Immature natural killer cell (primary cell): Measurements from ENCODE around the gene AATF. TPM values are rescaled to one million over a fixed set of nuclear protein-coding genes. Genes with fewer than 3 reads are reported as not detected.

Experiments used
- DNase-seq, 3 donors: peaks; one replicate each; pipeline ENCODE4 v3.0.0; 2022; ENCODE audit warnings: mixed read lengths in 1 of 3
- H3K27ac Mint-ChIP-seq, 6 donors: one replicate each; pipeline ENCODE4 v1.8.0; 2020; ENCODE audit warnings: mixed read lengths in 6 of 6, mild to moderate bottlenecking in 5 of 6, inconsistent platforms in 4 of 6, moderate library complexity in 3 of 6
- H3K27me3 Mint-ChIP-seq, 3 donors: one replicate each; pipeline ENCODE4 v1.8.0; 2020 to 2021; ENCODE audit warnings: low read depth in 3 of 3, mild to moderate bottlenecking in 3 of 3, mixed read lengths in 3 of 3, moderate library complexity in 3 of 3, inconsistent platforms in 1 of 3
- H3K36me3 Mint-ChIP-seq, 3 donors: one replicate each; pipeline ENCODE4 v1.8.0; 2020; ENCODE audit warnings: mixed read lengths in 3 of 3, inconsistent platforms in 2 of 3, mild to moderate bottlenecking in 2 of 3
- H3K4me1 Mint-ChIP-seq, 2 donors: one replicate each; pipeline ENCODE4 v1.8.0; 2020; ENCODE audit warnings: inconsistent platforms in 2 of 2, mild to moderate bottlenecking in 2 of 2, mixed read lengths in 2 of 2, moderate library complexity in 1 of 2
- H3K4me3 Mint-ChIP-seq, 5 donors: one replicate each; pipeline ENCODE4 v1.8.0; 2020; ENCODE audit warnings: mild to moderate bottlenecking in 5 of 5, mixed read lengths in 5 of 5, inconsistent platforms in 3 of 5, moderate library complexity in 3 of 5
- H3K9me3 Mint-ChIP-seq, 6 donors: one replicate each; pipeline ENCODE4 v1.8.0; 2020; ENCODE audit warnings: mild to moderate bottlenecking in 6 of 6, mixed read lengths in 6 of 6, inconsistent platforms in 4 of 6, moderate library complexity in 3 of 6
- polyA plus RNA-seq, 3 donors: library from polyadenylated mRNA; unstranded; fragments of 300-500 nt; fragmentation: Illumina TruSeq; gene quantifications; one replicate each; pipeline ENCODE4 v1.2.3, GENCODE V29; 2021

The AATF gene
- polyA plus RNA-seq, 3 donors from 2014 or later: 54.2 to 109 (median 61.0) TPM

- no peak for DNase-seq
- Mint-ChIP-seq H3K4me3 (peak overlapping the region; percentile 5 to 93 (median 36)), H3K4me1 (peaks cover 57 to 70% of the 10 kb centered on the region in 2 donors), H3K9me3 (no peaks in the 10 kb centered on the region), H3K27me3 (peaks cover 17 to 23% (median 21%) of the 10 kb centered on the region in 3 donors), H3K27ac (peak overlapping the region in 1 of 6 donors; percentile 29), H3K36me3 (peaks cover 16 to 40% (median 33%) of the 10 kb centered on the region in 3 donors)
Observed at GRCh38 chr17:36951084-36951789, 2.5 kb downstream of the AATF start.

GRCh38 chr17:36971508-36971907 lies 22.8 kb downstream of the AATF start:
- H3K9me3 Mint-ChIP-seq: no peaks in the 10 kb centered on the region
- peaks cover 18 to 39% (median 28%) of the 10 kb centered on the region in 3 donors for H3K36me3 Mint-ChIP-seq
- DNase-seq: no peak
- peaks cover 33 to 86% of the 10 kb centered on the region in 2 donors for H3K4me1 Mint-ChIP-seq
- H3K27ac Mint-ChIP-seq: no peak overlapping the region
- H3K27me3 Mint-ChIP-seq: peaks cover 0 to 2% (median 0%) of the 10 kb centered on the region in 3 donors
- no peak overlapping the region for H3K4me3 Mint-ChIP-seq

DNA sequence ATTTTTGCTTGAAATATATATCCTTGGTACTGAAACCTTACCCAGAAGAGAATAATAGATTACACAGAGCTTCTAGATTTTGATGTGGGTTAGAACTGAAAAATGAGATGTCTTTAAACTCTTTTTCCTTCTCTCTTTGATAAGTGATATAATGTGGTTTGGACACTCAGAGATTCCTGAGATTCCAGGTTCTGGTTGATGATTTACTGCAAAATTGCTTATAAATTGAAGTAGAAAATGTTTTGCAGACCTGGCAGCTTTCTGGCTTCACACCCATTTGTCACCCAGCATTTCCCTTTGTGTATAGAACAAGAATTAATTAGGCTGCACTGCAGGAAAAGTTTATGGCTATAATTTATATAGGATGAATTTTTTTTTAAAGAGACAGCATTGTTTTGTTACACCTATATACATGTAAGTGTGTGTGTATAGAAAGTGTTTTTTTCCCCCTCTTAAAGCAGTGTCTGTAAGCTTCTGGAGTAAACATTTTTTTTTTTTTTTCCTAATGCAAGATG lies 23.5 kb downstream of the AATF start:
- Mint-ChIP-seq H3K36me3 (peaks cover 18 to 39% (median 25%) of the 10 kb centered on the region in 3 donors), H3K4me1 (peaks cover 32 to 81% of the 10 kb centered on the region in 2 donors), H3K27ac (no peak overlapping the region), H3K27me3 (peaks cover 0 to 2% (median 0%) of the 10 kb centered on the region in 3 donors), H3K4me3 (no peak overlapping the region), H3K9me3 (no peaks in the 10 kb centered on the region)
- DNase-seq: no peak

- no peak for DNase-seq
- H3K27me3 Mint-ChIP-seq: peaks cover 0 to 2% (median 0%) of the 10 kb centered on the region in 3 donors
- H3K4me1 Mint-ChIP-seq: peaks cover 27 to 80% of the 10 kb centered on the region in 2 donors
- no peak overlapping the region for H3K27ac Mint-ChIP-seq
- no peaks in the 10 kb centered on the region for H3K9me3 Mint-ChIP-seq
- no peak overlapping the region for H3K4me3 Mint-ChIP-seq
- H3K36me3 Mint-ChIP-seq: peaks cover 12 to 34% (median 22%) of the 10 kb centered on the region in 3 donors
Observed at GRCh38 chr17:36972905-36973304, 24.2 kb downstream of the AATF start.

DNA sequence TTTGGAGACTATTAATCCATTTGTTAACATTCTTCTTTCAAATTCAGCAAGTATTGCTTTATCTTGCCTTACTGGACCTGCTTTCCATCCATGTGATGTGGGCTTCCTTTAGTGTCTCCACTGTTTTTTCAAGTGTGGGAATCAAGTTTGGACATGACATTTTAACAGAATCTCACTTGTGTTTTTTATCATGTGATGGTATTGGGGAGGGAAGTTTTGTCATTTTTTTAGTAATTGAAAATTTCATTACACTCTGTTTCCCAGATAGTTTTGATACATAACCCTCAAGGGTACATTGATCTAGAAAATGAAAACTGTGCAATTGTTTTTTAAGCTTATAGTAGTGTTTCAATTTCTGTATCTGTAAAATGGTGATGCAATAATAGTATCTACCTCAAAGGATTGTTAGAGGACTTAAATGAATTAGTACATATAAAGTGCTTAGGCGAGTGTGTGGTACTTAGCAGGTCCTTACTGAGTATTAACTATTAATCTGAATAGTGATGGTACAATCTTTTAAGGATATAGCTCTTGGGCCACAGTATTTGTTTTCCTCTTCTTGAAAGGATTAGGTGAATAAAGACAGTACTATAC lies 27.3 kb downstream of the AATF start:
- Mint-ChIP-seq H3K27me3 (peaks cover 0 to 2% (median 0%) of the 10 kb centered on the region in 3 donors), H3K27ac (no peak overlapping the region), H3K36me3 (peaks cover 0 to 19% (median 3%) of the 10 kb centered on the region in 3 donors), H3K4me3 (no peak overlapping the region), H3K9me3 (no peaks in the 10 kb centered on the region), H3K4me1 (peaks cover 23 to 86% of the 10 kb centered on the region in 2 donors)
- no peak for DNase-seq

- H3K4me1 Mint-ChIP-seq: peaks cover 23 to 86% of the 10 kb centered on the region in 2 donors
Observed at GRCh38 chr17:36977066-36977465, 28.3 kb downstream of the AATF start.

GRCh38 chr17:36977568-36977967 lies 28.8 kb downstream of the AATF start:
- H3K4me1 Mint-ChIP-seq: peaks cover 23 to 84% of the 10 kb centered on the region in 2 donors
- H3K27ac Mint-ChIP-seq: peak overlapping the region in 1 of 6 donors; percentile 8
- DNase-seq: no peak
- no peaks in the 10 kb centered on the region for H3K27me3 Mint-ChIP-seq
- H3K9me3 Mint-ChIP-seq: no peaks in the 10 kb centered on the region
- H3K36me3 Mint-ChIP-seq: peaks cover 0 to 13% (median 0%) of the 10 kb centered on the region in 3 donors
- H3K4me3 Mint-ChIP-seq: no peak overlapping the region

More at GRCh38 chr17:36977066-36977465, 28.3 kb downstream of the AATF start:
- Mint-ChIP-seq H3K4me3 (no peak overlapping the region), H3K27ac (no peak overlapping the region), H3K9me3 (no peaks in the 10 kb centered on the region), H3K27me3 (no peaks in the 10 kb centered on the region), H3K36me3 (peaks cover 0 to 13% (median 0%) of the 10 kb centered on the region in 3 donors)
- DNase-seq: no peak

GRCh38 chr17:36978810-36979564 lies 30.2 kb downstream of the AATF start:
- H3K4me1 Mint-ChIP-seq: peaks cover 18 to 79% of the 10 kb centered on the region in 2 donors
- H3K9me3 Mint-ChIP-seq: no peaks in the 10 kb centered on the region
- no peak for DNase-seq
- no peaks in the 10 kb centered on the region for H3K27me3 Mint-ChIP-seq
- no peak overlapping the region for H3K4me3 Mint-ChIP-seq
- no peak overlapping the region for H3K27ac Mint-ChIP-seq
- H3K36me3 Mint-ChIP-seq: peaks cover 2 to 8% (median 2%) of the 10 kb centered on the region in 3 donors

DNA sequence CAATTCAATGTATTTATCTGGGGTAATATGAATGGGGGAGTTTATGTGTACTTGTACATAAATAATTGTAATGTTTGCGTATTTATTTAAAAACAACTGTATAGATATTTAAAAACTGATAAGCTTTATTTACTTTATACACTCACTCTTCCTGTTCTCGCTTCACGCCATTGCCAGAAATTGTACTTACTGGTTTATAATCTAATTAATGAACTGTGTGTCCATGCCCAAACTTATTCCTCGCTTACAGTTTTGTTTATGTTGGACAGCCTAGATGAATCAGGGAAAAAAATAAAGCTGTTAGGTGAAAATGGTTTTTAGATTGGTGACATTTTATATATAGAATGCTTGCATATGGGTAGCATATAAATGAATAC lies 30.8 kb downstream of the AATF start:
- no peak overlapping the region for H3K27ac Mint-ChIP-seq
- no peaks in the 10 kb centered on the region for H3K27me3 Mint-ChIP-seq
- no peak overlapping the region for H3K4me3 Mint-ChIP-seq
- peaks cover 20 to 78% of the 10 kb centered on the region in 2 donors for H3K4me1 Mint-ChIP-seq
- H3K36me3 Mint-ChIP-seq: peaks cover 6 to 13% (median 6%) of the 10 kb centered on the region in 3 donors
- DNase-seq: no peak
- H3K9me3 Mint-ChIP-seq: no peaks in the 10 kb centered on the region

DNA sequence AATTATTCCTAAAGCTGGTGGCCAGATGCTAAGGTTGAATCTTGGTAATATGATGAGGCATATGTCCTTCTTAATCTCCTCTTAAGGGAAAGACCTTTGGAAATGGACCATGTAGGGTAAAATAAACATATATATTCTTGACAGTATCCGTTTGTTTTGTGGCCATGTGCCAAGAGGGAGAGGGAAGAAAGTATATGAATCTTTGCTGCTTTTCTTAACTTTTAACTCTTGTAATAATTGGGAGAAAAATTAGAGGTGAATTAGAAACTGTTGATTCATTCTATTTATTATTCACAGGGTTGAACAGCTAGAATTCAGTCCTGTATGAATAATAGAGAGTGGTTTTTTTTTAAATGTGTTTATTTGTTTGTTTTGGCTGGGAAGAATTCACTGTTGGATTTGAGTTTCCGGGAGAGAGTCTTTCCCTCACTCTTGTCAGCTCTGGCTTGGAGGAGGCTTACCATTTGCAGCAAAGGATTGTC lies 31.6 kb downstream of the AATF start:
- H3K27ac Mint-ChIP-seq: peak overlapping the region in 1 of 6 donors; percentile 30

GRCh38 chr17:36983618-36984017 lies 34.9 kb downstream of the AATF start:
- Mint-ChIP-seq H3K9me3 (no peaks in the 10 kb centered on the region), H3K27ac (no peak overlapping the region), H3K36me3 (peaks cover 17 to 27% (median 17%) of the 10 kb centered on the region in 3 donors), H3K4me1 (peaks cover 16 to 46% of the 10 kb centered on the region in 2 donors), H3K27me3 (no peaks in the 10 kb centered on the region), H3K4me3 (no peak overlapping the region)
- DNase-seq: no peak

More for the DNA sequence above, 31.6 kb downstream of the AATF start:
- no peaks in the 10 kb centered on the region for H3K9me3 Mint-ChIP-seq
- H3K27me3 Mint-ChIP-seq: no peaks in the 10 kb centered on the region
- peaks cover 20 to 70% of the 10 kb centered on the region in 2 donors for H3K4me1 Mint-ChIP-seq
- DNase-seq: no peak
- H3K4me3 Mint-ChIP-seq: no peak overlapping the region
- peaks cover 6 to 13% (median 6%) of the 10 kb centered on the region in 3 donors for H3K36me3 Mint-ChIP-seq

DNA sequence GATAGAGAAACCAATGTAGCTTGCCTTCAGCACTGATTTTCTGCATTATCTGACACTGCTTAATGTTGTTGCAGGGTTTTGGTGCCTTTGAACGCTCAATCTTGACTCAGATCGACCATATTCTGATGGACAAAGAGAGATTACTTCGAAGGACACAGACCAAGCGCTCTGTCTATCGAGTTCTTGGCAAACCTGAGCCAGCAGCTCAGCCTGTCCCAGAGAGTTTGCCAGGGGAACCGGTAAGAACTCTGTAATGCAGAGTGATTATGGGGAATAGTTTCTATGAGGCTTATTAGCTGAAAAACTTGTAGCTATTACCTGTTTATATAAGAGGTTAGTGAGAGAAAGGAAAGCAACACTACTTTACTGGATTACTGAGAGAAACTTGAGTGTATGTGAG lies 40.4 kb downstream of the AATF start:
- Mint-ChIP-seq H3K4me1 (peaks cover 0 to 3% of the 10 kb centered on the region in 2 donors), H3K27me3 (peaks cover 0 to 3% (median 0%) of the 10 kb centered on the region in 3 donors), H3K27ac (peak overlapping the region in 1 of 6 donors; percentile 12), H3K9me3 (no peaks in the 10 kb centered on the region), H3K36me3 (peaks cover 35 to 54% (median 44%) of the 10 kb centered on the region in 3 donors), H3K4me3 (no peak overlapping the region)
- DNase-seq: no peak

DNA sequence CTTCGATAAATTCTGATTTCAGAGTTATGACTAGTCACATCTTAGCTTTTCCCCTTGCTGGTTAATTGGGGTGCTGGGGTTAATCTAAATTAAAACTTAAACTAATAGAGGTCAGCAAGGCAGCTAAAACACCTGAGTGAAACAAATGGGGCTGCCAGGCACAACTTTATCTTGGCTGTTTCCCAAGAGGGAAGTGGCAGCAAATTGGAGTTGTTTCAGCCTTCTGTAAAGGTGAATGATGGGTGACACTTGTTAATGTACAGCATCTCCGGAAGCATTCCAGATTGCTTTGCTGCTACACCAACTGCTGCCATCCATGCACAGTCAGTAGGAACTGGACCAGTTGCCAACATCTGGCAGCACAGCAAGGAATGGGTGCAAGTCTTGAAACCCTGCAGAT lies 43.9 kb downstream of the AATF start:
- H3K4me1 Mint-ChIP-seq: no peaks in the 10 kb centered on the region
- peaks cover 47 to 61% (median 53%) of the 10 kb centered on the region in 3 donors for H3K36me3 Mint-ChIP-seq
- DNase-seq: no peak

More for the DNA sequence above, 43.9 kb downstream of the AATF start:
- Mint-ChIP-seq H3K27ac (no peak overlapping the region), H3K9me3 (no peaks in the 10 kb centered on the region), H3K27me3 (peaks cover 0 to 3% (median 2%) of the 10 kb centered on the region in 3 donors), H3K4me3 (no peak overlapping the region)
